Muscle layer of duodenum (tissue), 2 donors: ENCODE results near the gene OR6X1.
"Not testable (repeated sequence)": the region's sequence is repeated elsewhere in the genome, so short reads cannot be mapped to it uniquely, and the experiment has no call there.

ENCODE experiments used
- H3K27ac ChIP-seq: one replicate; pipeline ENCODE4 v1.7.0; 2013; ENCODE audit warnings: mild to moderate bottlenecking, low read length
- H3K27me3 ChIP-seq: one replicate; pipeline ENCODE4 v1.7.0; 2013; ENCODE audit warnings: low read depth, mild to moderate bottlenecking, control low read depth, low read length
- H3K36me3 ChIP-seq, 2 donors: one replicate each; pipeline ENCODE4 v1.7.0; 2013; ENCODE audit warnings: low read length in 2 of 2, control low read depth in 1 of 2, mild to moderate bottlenecking in 1 of 2; ENCODE audit not compliant: insufficient read depth in 2 of 2, control insufficient read depth in 1 of 2
- H3K4me1 ChIP-seq, 2 donors: one replicate each; pipeline ENCODE4 v1.7.0; 2013; ENCODE audit warnings: low read length in 2 of 2, mild to moderate bottlenecking in 2 of 2, control low read depth in 1 of 2, moderate library complexity in 1 of 2; ENCODE audit not compliant: insufficient read depth in 2 of 2, control insufficient read depth in 1 of 2
- H3K4me3 ChIP-seq, 2 donors: one replicate each; pipeline ENCODE4 v1.7.0; 2013; ENCODE audit warnings: low read length in 2 of 2, low read depth in 1 of 2, mild to moderate bottlenecking in 1 of 2
- H3K9me3 ChIP-seq, 2 donors: one replicate each; pipeline ENCODE4 v1.7.0; 2013; ENCODE audit warnings: low read length in 2 of 2, control low read depth in 1 of 2, mild to moderate bottlenecking in 1 of 2; ENCODE audit not compliant: control insufficient read depth in 1 of 2
- donor health status: healthy.

OR6X1 gene

GRCh38 chr11:123753110-123753509, 1.2 kb downstream of the OR6X1 start:
- H3K27ac ChIP-seq, result no peak overlapping the region
- H3K36me3 ChIP-seq, result no peaks in the 10 kb centered on the region
- no peaks in the 10 kb centered on the region for H3K4me1 ChIP-seq
- no peaks in the 10 kb centered on the region for H3K27me3 ChIP-seq
- H3K4me3 ChIP-seq, result no peak overlapping the region
- H3K9me3 ChIP-seq, result peaks cover 0 to 5% of the 10 kb centered on the region in 2 donors

DNA sequence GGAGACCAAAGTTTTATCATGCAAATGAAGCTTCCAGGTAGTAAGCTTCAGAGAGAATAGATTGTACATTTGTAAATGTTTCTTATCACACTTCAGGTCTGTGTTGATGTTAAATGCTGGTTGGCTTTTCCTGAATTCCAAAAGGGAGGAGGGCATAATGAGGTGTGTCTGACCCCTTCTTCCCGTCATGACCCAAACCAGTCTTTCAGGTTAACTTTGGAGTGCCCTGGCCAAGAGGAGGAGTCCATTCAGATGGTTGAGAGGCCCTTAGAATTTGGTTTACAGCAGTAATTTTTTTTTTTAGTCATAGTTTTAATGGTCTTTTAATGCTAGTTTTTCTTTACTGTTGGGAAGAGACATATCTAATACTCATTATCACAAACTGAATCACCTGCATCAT, 2.5 kb downstream of the OR6X1 start:
- Histone ChIP-seq H3K36me3 (no peaks in the 10 kb centered on the region), H3K4me3 (no peak overlapping the region), H3K27me3 (no peaks in the 10 kb centered on the region), H3K4me1 (no peaks in the 10 kb centered on the region), H3K27ac (no peak overlapping the region), H3K9me3 (peaks cover 0 to 5% of the 10 kb centered on the region in 2 donors)

- not testable (repeated sequence) for H3K27ac ChIP-seq, H3K4me3 ChIP-seq, H3K36me3 ChIP-seq, H3K9me3 ChIP-seq, H3K4me1 ChIP-seq, H3K27me3 ChIP-seq
These were observed 6.0 kb downstream of the OR6X1 start for GRCh38 chr11:123748349-123748748.

DNA sequence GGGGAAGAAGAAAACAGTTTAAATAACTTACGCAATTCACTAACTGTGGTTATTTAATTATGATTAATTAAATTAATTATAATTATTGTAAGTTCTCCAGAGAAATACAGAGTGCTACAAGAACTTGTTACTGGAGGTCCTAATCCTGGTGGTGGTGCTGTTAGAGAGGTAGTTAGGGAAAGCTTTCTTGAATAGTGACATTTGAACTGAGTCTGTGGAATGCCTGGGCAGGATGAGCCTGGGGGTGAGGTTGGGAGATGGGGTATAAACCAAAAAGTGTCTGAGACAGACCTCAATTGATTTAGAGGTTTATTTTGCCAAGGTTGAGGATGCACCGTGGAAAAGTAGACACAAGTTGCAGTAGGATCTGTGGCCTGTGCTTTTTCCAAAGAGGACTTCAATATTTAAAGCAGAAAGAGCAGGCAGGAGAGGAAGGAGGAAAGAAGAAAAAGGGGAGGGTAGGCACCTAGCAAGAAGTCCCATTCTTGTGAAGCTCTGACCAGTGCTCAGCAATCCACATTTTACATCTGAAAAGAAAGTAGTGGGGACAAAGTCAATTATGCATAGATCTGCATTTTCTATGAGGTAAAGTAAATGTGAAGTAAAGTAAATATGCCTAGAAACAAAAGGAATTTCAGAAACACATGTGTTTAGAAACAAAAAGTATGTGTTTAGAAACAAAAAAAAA, 8.4 kb downstream of the OR6X1 start:
- Histone ChIP-seq H3K9me3 (peaks cover 0 to 5% of the 10 kb centered on the region in 2 donors), H3K27ac (no peak overlapping the region)

DNA sequence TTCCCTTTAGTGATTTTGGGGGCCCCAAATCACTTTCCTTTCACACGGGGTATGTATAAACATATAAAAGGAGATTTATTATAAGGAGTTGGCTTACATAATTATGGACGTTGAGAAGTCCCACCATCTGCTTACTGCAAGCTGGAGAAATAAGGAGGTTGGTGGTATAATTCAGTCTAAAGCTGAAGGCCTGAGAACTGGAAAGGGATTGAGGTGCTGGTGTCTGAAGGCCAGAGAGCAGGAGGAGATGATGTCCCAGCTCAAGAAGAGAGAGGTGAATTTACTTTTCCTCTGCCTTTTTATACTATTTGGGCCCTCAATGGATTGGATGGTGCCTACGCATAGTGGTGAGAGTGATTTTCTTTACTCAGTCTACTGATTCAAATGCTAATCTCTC, 11.6 kb downstream of the OR6X1 start:
- Histone ChIP-seq H3K9me3 (no peaks in the 10 kb centered on the region), H3K4me3 (peak overlapping the region; percentile 88 to 98), H3K36me3 (no peaks in the 10 kb centered on the region), H3K27ac (no peak overlapping the region), H3K27me3 (no peaks in the 10 kb centered on the region), H3K4me1 (peaks cover 7 to 22% of the 10 kb centered on the region in 2 donors)

More for the DNA sequence above, 8.4 kb downstream of the OR6X1 start:
- no peaks in the 10 kb centered on the region for H3K36me3 ChIP-seq
- H3K4me3 ChIP-seq, result no peak overlapping the region
- H3K4me1 ChIP-seq, result peaks cover 7 to 9% of the 10 kb centered on the region in 2 donors
- H3K27me3 ChIP-seq, result no peaks in the 10 kb centered on the region

- Histone ChIP-seq H3K27me3 (no peaks in the 10 kb centered on the region), H3K4me3 (peak overlapping the region; percentile 88 to 98), H3K4me1 (peaks cover 7 to 22% of the 10 kb centered on the region in 2 donors), H3K36me3 (no peaks in the 10 kb centered on the region), H3K9me3 (no peaks in the 10 kb centered on the region), H3K27ac (peak overlapping the region; percentile 42)
These were observed 12.1 kb downstream of the OR6X1 start for GRCh38 chr11:123742031-123742723.

- Histone ChIP-seq H3K27ac (peak within 1 kb of the TSS; percentile 45), H3K27me3 (no peaks in the 10 kb centered on the region)
These were observed 12.9 kb downstream of the OR6X1 start, which contains the start of gene ZNF202 for GRCh38 chr11:123741159-123742030. Gene ZNF202, minus strand, starts transcription at chr11:123741660. Its CDS starts 10,772 bp downstream, at chr11:123730888.

GRCh38 chr11:123740787-123741158, 13.5 kb downstream of the OR6X1 start:
- Histone ChIP-seq H3K27me3 (no peaks in the 10 kb centered on the region), H3K9me3 (no peaks in the 10 kb centered on the region), H3K27ac (peak overlapping the region; percentile 45), H3K4me1 (peaks cover 7 to 22% of the 10 kb centered on the region in 2 donors), H3K4me3 (peak overlapping the region; percentile 88 to 98), H3K36me3 (no peaks in the 10 kb centered on the region)

More at GRCh38 chr11:123741159-123742030, 12.9 kb downstream of the OR6X1 start, which contains the start of gene ZNF202:
- peaks cover 7 to 22% of the 10 kb centered on the region in 2 donors for H3K4me1 ChIP-seq
- no peaks in the 10 kb centered on the region for H3K36me3 ChIP-seq
- H3K4me3 ChIP-seq, result peak within 1 kb of the TSS; percentile 88 to 98
- H3K9me3 ChIP-seq, result no peaks in the 10 kb centered on the region

GRCh38 chr11:123738374-123738773, 15.9 kb downstream of the OR6X1 start:
- Histone ChIP-seq H3K9me3 (no peaks in the 10 kb centered on the region), H3K36me3 (peaks cover 0 to 6% of the 10 kb centered on the region in 2 donors), H3K27me3 (no peaks in the 10 kb centered on the region), H3K27ac (no peak overlapping the region), H3K4me3 (no peak overlapping the region), H3K4me1 (peaks cover 7 to 22% of the 10 kb centered on the region in 2 donors)

DNA sequence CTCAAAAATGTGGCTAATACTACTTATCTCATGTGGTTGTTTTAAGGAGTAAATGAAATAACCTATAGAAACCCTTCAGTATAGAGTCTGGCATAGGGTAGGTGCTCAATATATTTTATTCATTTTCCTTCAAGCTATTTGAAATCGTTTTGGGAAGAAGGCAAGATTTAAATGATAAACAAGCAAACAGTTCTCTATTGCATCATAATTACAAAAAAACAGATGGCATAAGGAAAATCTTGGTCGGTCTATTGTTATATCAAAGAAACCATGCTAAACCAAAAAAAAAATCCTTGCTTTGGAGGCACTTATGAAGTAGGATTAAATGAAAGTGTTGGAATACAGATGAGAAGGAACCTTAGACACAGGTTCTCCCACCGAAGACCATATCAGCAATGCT, 17.5 kb downstream of the OR6X1 start:
- Histone ChIP-seq H3K27ac (no peak overlapping the region), H3K4me3 (no peak overlapping the region), H3K9me3 (no peaks in the 10 kb centered on the region), H3K27me3 (no peaks in the 10 kb centered on the region), H3K4me1 (peaks cover under 1 to 14% of the 10 kb centered on the region in 2 donors), H3K36me3 (peaks cover 0 to 6% of the 10 kb centered on the region in 2 donors)

DNA sequence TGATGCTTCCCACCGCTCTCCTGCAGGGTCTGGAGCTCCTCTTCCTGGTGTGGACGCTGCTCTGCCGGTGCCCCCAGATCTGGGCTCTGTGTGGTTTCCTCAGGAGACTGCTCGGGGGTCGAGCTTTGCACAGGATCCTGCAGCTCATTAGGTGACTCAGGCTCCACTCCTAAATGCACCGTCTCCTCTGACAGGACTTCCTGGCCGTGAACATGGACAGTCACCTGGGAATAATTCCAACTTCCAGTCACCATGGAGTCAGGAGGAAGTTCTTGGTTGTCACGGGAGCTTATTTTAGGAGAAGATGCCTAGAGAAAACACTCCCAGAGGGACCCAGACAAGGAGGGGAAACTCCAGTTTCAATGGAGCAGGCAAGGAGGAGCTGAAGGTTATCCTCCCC, 24.7 kb downstream of the OR6X1 start:
- Histone ChIP-seq H3K9me3 (peaks cover 0 to 2% of the 10 kb centered on the region in 2 donors), H3K27ac (no peak overlapping the region), H3K4me1 (no peaks in the 10 kb centered on the region), H3K4me3 (no peak overlapping the region), H3K36me3 (peaks cover 56 to 63% of the 10 kb centered on the region in 2 donors), H3K27me3 (no peaks in the 10 kb centered on the region)
